ENCODE data around the gene HACD3. TPM values are rescaled to one million over a fixed set of nuclear protein-coding genes. Genes with fewer than 3 reads are reported as not detected.

HACD3 gene
- total and polyA plus RNA-seq, 2 of the 13 experiments (the other 11 are each of a cell fraction or from before 2014, with no cell fraction given), result 73.6 to 161 TPM

- CTCF ChIA-PET (ENCODE audit: low intra/inter-chr PET ratio, low total read pairs), result no interaction called here
- H3K27me3 ChIP-seq (ENCODE audit: control insufficient read depth in 1 of 2, insufficient read depth in 2 of 2, low read length in 2 of 2), result no peaks in the 10 kb centered on the region
- ATAC-seq, result no peak
- peaks cover 2% of the 10 kb centered on the region; the same call in 1 of the 2 replicates for H4K20me1 ChIP-seq (ENCODE audit: insufficient read depth, low read length)
- TF ChIP-seq NBN (conservative IDR thresholded peaks at IDR 0.05), result no peak
- TF ChIP-seq GLI4 (CRISPR knock-in tag; IDR thresholded peaks at IDR 0.05; ENCODE audit: borderline replicate concordance), result no peak
- no peak for TF ChIP-seq ZBTB3 (CRISPR knock-in tag; IDR thresholded peaks at IDR 0.05; ENCODE audit: borderline replicate concordance, low read depth)
- no peak for TF ChIP-seq ZNF652 (CRISPR knock-in tag; IDR thresholded peaks at IDR 0.05; ENCODE audit: borderline replicate concordance, low read depth)
- no peak for TF ChIP-seq ZNF879 (CRISPR knock-in tag; IDR thresholded peaks at IDR 0.05)
- TF ChIP-seq LCORL (IDR thresholded peaks at IDR 0.05), result no peak
- TF ChIP-seq LCORL (CRISPR knock-in tag; IDR thresholded peaks at IDR 0.05), result no peak
- no peak for TF ChIP-seq PLSCR1 (CRISPR knock-in tag; IDR thresholded peaks at IDR 0.05; ENCODE audit: borderline replicate concordance)
- TF ChIP-seq REXO4 (CRISPR knock-in tag; IDR thresholded peaks at IDR 0.05; ENCODE audit: borderline replicate concordance), result no peak
- peaks cover 87% of the 10 kb centered on the region for H3K79me2 ChIP-seq (ENCODE audit: insufficient read depth, low read length)
- peaks cover 7% of the 10 kb centered on the region for H3K4me1 ChIP-seq (ENCODE audit: insufficient read depth, low read length)
- FAIRE-seq, result no peak
- BruUV-seq (replicated peaks), result no TSS peak
- POLR2A ChIA-PET, result no interaction called here
- peaks cover 0 to 4% of the 10 kb centered on the region in 2 experiments; a peak in 2 of 5 replicates for H3K36me3 ChIP-seq (replicated peaks in 1 of 2; ENCODE audit: control insufficient read depth in 1 of 2, insufficient read depth in 2 of 2, low read length in 2 of 2)
- no peak overlapping the region for H2AFZ ChIP-seq (ENCODE audit: low read length)
- in situ Hi-C loops (cut with HindIII; ENCODE audit: extremely low pct_ligation_motif_present, low pct_unique_long_range_greater_than_20kb), result no loop called here
- intact Hi-C loops (cut with micrococcal nuclease; ENCODE audit: unreplicated experiment), result no loop called here
- no peak overlapping the region for H3K27ac ChIP-seq (ENCODE audit: extremely low read length, insufficient read depth, low read length)
- H3K9me3 ChIP-seq (ENCODE audit: low read length), result no peaks in the 10 kb centered on the region
- no peak overlapping the region for H3K4me3 ChIP-seq (replicated peaks in 1 of 3; ENCODE audit: insufficient read depth in 1 of 3, low read depth in 2 of 3, low read length in 3 of 3)
- no peak overlapping the region for H3K4me2 ChIP-seq (ENCODE audit: low read depth, low read length)
- H3K9ac ChIP-seq (ENCODE audit: insufficient read depth, low read depth, low read length), result no peak overlapping the region
- WGBS (ENCODE audit: low lambda C conversion rate), result 81% methylated on average over 1 of the region's 1 CpG
- DNase-seq (ENCODE audit: low spot score), result no peak
These were observed 10.1 kb downstream of the HACD3 start for GRCh38 chr15:65540314-65540713.

All from HepG2 (cell line).